HFF-Myc (cell line): ENCODE data around the gene OOSP2.
"Not testable (repeated sequence)": the region's sequence is repeated elsewhere in the genome, so short reads cannot be mapped to it uniquely, and the experiment has no call there.

Source experiments
- DNase-seq: peaks from one replicate; pipeline ENCODE4 v3.0.0-alpha.2; 2011; ENCODE audit warnings: low read depth; ENCODE audit errors: extremely low read depth
- H3K4me3 ChIP-seq: replicated peaks from 2 replicates; pipeline ENCODE4 v1.5.1; 2011; ENCODE audit warnings: low read depth, mild to moderate bottlenecking, control low read depth, low read length
- CTCF ChIP-seq: IDR thresholded peaks from 2 replicates; pipeline ENCODE4 v1.5.1; 2012; ENCODE audit warnings: mild to moderate bottlenecking, low read depth, low read length, control low read depth; ENCODE audit errors: missing control alignments

Gene OOSP2

GRCh38 chr11:60016881-60017280 is 23.3 kb upstream of the OOSP2 start, which contains the start of gene OOSP4B:
Gene OOSP4B (plus strand): TSS chr11:60017181.
- no peak for TF ChIP-seq CTCF
- no peak within 1 kb of the TSS for H3K4me3 ChIP-seq
- DNase-seq = no peak

DNA sequence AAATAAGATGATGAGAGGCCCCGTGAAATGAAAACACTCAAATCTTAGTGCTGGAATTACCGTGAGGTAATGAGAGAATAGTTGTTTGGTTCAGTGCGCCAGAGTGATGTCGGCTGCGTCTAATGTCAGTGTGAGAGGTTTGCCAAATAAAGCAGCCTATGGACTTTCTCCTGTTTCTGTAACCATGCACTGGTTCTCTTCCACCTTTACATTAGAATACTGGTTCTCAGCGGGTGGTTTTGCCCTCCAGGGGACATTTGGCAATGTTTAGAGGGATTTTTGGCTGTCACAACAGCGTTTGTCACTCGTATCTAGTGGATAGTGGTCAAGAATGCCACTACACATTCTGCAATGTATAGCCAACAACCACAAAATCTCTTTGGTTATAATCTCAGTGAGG is 22.2 kb upstream of the OOSP2 start:
- TF ChIP-seq CTCF = no peak
- DNase-seq = no peak
- no peak overlapping the region for H3K4me3 ChIP-seq

DNA sequence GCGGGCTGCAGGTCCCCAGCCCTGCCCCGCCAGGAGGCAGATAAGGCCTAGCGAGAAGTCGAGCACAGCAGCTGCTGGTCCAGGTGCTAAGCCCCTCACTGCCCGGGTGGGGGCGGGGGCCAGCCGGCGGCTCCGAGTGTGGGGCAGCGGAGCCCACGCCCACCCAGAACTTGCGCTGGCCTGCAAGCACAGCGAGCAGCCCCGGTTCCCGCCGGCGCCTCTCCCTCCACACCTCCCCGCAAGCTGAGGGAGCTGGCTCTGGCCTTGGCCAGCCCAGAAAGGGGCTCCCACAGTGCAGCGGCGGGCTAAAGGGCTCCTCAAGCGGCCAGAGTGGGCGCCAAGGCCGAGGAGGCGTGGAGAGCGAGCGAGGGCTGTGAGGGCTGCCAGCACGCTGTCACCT is 19.8 kb upstream of the OOSP2 start:
- DNase-seq, H3K4me3 ChIP-seq: not testable (repeated sequence)

DNA sequence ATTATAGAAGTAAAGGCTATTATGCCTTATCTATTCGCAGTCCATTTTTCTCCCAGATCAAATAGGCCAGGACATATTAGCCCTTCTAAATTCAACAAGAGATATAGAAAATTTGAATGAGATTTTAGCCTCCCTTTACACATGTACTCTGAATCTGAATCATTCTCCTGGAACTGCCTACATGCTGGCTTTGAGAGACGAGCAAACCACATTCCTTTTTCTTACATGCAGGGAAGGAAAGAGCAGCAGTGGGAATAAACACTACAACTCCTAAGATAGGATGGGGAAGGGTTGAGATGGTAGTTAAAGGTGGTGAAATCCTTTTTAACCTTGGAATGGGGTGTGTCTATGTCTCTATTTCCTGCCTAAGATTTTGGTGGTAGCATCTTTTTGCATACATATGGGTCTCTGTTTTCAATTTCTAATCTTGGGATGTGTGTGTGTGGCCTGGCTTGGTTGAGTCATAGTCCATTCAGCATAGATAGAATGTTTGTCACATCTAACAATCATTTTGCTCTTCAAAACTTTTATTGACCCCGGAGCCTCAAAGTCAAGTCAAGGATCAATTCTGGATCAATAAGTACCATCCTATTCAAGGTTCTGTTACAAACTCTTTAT is 11.1 kb upstream of the OOSP2 start:
- TF ChIP-seq CTCF = no peak
- no peak overlapping the region for H3K4me3 ChIP-seq
- DNase-seq = no peak

DNA sequence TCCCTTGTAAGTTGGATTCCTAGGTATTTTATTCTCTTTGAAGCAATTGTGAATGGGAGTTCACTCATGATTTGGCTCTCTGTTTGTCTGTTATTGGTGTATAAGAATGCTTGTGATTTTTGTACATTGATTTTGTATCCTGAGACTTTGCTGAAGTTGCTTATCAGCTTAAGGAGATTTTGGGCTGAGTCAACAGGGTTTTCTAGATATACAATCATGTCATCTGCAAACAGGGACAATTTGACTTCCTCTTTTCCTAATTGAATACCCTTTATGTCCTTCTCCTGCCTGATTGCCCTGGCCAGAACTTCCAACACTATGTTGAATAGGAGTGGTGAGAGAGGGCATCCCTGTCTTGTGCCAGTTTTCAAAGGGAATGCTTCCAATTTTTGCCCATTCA is 10.2 kb downstream of the OOSP2 start:
- DNase-seq, H3K4me3 ChIP-seq: not testable (repeated sequence)

GRCh38 chr11:60050839-60051238 is 10.6 kb downstream of the OOSP2 start:
- H3K4me3 ChIP-seq, DNase-seq: not testable (repeated sequence)

- TF ChIP-seq CTCF = no peak
- DNase-seq = no peak
Measured at GRCh38 chr11:60056349-60056969, 16.2 kb downstream of the OOSP2 start, which contains the start of gene MS4A3. Gene MS4A3 (plus strand): TSS chr11:60056665. CDS start chr11:60061161, 4,496 bp downstream.

DNA sequence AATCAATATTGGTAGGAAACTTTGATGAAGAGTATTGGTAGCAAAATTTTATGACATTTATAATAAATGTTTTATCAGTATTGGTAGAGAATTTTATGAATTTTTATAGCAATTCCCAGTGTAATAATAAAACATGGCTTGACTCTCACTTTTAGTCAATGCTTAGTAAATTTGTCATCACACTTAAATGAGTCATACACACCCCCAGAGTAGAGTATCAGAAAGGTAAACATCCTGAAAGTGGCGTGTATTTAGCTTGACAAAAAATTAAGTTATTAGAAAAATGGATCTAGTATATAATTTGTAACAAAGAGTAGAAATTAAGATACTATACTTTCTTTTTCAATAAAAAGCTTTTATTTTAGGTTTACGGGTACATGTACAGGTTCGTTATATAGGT is 18.8 kb downstream of the OOSP2 start:
- H3K4me3 ChIP-seq = no peak overlapping the region
- DNase-seq = no peak
- no peak for TF ChIP-seq CTCF

More at GRCh38 chr11:60056349-60056969, 16.2 kb downstream of the OOSP2 start, which contains the start of gene MS4A3:
- H3K4me3 ChIP-seq = no peak within 1 kb of the TSS
